Epidermal melanocyte (primary cell): ENCODE measurements around the gene ERG.

ENCODE experiments used
- DNase-seq: peaks from one replicate; pipeline ENCODE4 v3.0.0; 2011; ENCODE audit warnings: low spot score; ENCODE audit not compliant: insufficient read length

ERG gene

GRCh38 chr21:38333301-38334272, 164.7 kb downstream of the ERG start:
- DNase-seq = no peak

GRCh38 chr21:38330666-38331065, 167.6 kb downstream of the ERG start:
- DNase-seq = no peak
